Measurements from ENCODE around the gene MTUS2.

GRCh38 chr13:29369060-29369743 lies 549.1 kb downstream of the MTUS2 start:
- TF ChIP-seq CTCF (conservative IDR thresholded peaks at IDR 0.05; ENCODE audit: low read depth, low read length) (peak; percentile 66), EZH2 (IDR thresholded peaks at IDR 0.05; ENCODE audit: borderline replicate concordance, low read depth, low read length, poor library complexity, severe bottlenecking) (no peak)
